HFFc6 (cell line): ENCODE results near the gene KPNB1. TPM values are rescaled to one million over a fixed set of nuclear protein-coding genes. Genes with fewer than 3 reads are reported as not detected.

Source experiments
- DNase-seq: peaks from one replicate; pipeline ENCODE4 v3.0.0-alpha.2; 2018
- H3K27ac Mint-ChIP-seq: 2 replicates; pipeline ENCODE4 v1.8.0; 2020; ENCODE audit warnings: mild to moderate bottlenecking, mixed read lengths
- H3K27me3 Mint-ChIP-seq: 2 replicates; pipeline ENCODE4 v1.8.0; 2021; ENCODE audit warnings: mild to moderate bottlenecking, moderate library complexity, mixed read lengths; ENCODE audit not compliant: insufficient read depth
- H3K36me3 Mint-ChIP-seq: 2 replicates; pipeline ENCODE4 v1.8.0; 2021; ENCODE audit warnings: low read depth, mixed read lengths
- H3K4me1 Mint-ChIP-seq: 2 replicates; pipeline ENCODE4 v1.8.0; 2020; ENCODE audit warnings: low read depth, mixed read lengths
- H3K4me3 Mint-ChIP-seq: 2 replicates; pipeline ENCODE4 v1.8.0; 2020; ENCODE audit warnings: mild to moderate bottlenecking, moderate library complexity, mixed read lengths
- H3K9me3 Mint-ChIP-seq: 2 replicates; pipeline ENCODE4 v1.8.0; 2020; ENCODE audit warnings: mild to moderate bottlenecking, mixed read lengths
- total RNA-seq, 6 experiments: library from RNA; stranded (reverse); fragmentation: NEBNext Ultra II Directional; extraction: Animal tissue kit (Norgen Biotek cat#: 25700); gene quantifications; 2 replicates in 1 of 6; 3 replicates in 5 of 6; pipeline ENCODE4 v1.2.3, GENCODE V29; 2021
- TF ChIP-seq, protein P1 (sequence below): fragments of 200-600 bp; sonication (generic); IDR thresholded peaks from 2 replicates; pipeline ENCODE4 v1.5.0; 2021; ENCODE audit warnings: antibody characterized with exemption, mild to moderate bottlenecking

The KPNB1 gene
- total RNA-seq, 6 experiments from 2014 or later = 439 to 580 (median 549) TPM

DNA sequence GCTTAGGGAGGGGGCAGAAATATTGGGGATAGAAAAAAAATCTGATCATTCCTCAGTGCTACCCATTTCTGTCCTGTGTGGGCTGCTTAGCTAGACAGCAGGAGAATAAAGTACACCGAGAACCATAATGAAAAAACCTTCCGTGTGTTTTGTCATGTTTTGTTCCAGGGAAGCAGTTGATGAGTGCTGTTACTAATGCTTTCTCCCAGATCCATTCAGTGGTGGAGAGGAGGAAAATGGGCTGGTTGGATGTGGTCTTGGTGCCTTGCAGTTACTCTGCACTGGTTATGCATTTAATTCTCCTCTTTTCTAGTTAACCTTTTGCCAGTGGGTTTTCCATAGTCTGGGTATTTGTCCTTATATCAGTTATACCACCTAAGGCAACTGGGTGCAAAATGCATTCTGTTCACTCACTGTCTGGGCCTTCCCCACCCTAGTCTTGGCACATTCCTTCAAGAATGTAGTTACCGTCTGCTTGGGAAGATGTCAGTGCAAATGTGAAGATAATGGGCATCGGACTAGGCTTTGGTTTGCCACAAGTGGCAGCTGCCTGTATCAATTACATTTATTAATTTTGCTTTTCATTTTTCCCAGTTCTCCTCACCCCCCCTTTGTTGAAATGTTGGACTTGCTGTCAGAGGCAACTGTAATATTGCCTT lies 34.9 kb downstream of the KPNB1 start:
- no peak for DNase-seq
- H3K4me1 Mint-ChIP-seq = peaks cover 69% of the 10 kb centered on the region
- peaks cover 9% of the 10 kb centered on the region for H3K27me3 Mint-ChIP-seq
- H3K4me3 Mint-ChIP-seq = no peak overlapping the region
- TF ChIP-seq, protein P1, sequence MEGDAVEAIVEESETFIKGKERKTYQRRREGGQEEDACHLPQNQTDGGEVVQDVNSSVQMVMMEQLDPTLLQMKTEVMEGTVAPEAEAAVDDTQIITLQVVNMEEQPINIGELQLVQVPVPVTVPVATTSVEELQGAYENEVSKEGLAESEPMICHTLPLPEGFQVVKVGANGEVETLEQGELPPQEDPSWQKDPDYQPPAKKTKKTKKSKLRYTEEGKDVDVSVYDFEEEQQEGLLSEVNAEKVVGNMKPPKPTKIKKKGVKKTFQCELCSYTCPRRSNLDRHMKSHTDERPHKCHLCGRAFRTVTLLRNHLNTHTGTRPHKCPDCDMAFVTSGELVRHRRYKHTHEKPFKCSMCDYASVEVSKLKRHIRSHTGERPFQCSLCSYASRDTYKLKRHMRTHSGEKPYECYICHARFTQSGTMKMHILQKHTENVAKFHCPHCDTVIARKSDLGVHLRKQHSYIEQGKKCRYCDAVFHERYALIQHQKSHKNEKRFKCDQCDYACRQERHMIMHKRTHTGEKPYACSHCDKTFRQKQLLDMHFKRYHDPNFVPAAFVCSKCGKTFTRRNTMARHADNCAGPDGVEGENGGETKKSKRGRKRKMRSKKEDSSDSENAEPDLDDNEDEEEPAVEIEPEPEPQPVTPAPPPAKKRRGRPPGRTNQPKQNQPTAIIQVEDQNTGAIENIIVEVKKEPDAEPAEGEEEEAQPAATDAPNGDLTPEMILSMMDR = no peak
- H3K27ac Mint-ChIP-seq = peak overlapping the region; percentile 51
- no peaks in the 10 kb centered on the region for H3K9me3 Mint-ChIP-seq
- H3K36me3 Mint-ChIP-seq = peaks cover 62% of the 10 kb centered on the region

DNA sequence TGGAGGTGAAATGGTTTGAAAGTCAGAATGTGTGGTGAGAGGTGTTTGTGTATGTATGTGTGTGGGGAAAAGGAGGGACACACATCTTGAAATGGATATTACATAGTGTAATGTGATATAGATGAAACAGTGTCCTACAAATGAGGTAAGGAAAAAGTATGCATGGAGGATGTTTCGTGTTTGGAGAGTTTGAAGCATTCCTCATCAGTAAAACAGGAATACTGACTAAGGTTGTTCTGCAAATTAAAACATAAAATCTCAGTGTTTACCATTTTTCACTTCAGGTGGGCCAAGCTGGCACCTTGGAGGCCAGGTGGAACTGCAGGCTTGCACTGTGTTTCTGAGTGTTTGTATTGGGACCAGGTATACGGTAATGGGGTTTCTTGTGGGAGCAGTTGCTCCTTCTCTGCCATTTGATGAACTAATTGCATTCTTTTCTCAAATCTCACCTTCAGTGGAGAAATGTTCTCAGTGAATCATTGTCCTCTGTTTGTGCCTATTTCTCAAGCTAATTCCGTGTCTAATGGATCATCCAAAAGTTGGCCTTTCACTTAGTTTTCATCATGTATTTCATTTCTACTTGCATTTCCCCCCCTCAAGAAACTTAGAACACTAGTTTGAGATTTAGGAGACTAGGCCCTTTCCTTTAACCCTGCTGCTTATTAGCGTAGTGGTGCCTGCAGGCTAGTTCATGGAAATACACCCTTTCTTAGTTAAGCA lies 36.0 kb downstream of the KPNB1 start:
- H3K36me3 Mint-ChIP-seq = peaks cover 52% of the 10 kb centered on the region
- peak overlapping the region; percentile 30 for H3K4me3 Mint-ChIP-seq
- no peaks in the 10 kb centered on the region for H3K9me3 Mint-ChIP-seq
- H3K27ac Mint-ChIP-seq = peak overlapping the region; percentile 89
- no peak for DNase-seq
- H3K27me3 Mint-ChIP-seq = peaks cover 9% of the 10 kb centered on the region
- peaks cover 66% of the 10 kb centered on the region for H3K4me1 Mint-ChIP-seq
- TF ChIP-seq, protein P1 = no peak

DNA sequence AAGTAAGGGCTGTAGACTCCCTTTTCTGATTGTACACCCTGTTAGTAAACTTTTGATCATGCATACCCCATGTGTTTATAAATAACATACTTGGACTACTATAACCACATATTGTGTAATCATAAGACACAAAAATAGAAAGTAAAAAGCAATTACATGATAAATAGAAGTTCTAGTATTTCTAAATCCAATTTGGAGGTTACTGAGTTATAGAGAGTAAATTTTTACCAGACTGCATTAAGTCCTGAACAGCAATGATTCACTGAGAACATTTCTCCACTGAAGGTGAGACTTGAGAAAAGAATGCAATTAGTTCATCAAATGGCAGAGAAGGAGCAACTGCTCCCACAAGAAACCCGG lies 36.5 kb downstream of the KPNB1 start:
- Mint-ChIP-seq H3K36me3 (peaks cover 52% of the 10 kb centered on the region), H3K27ac (peak overlapping the region; percentile 89), H3K27me3 (peaks cover 9% of the 10 kb centered on the region), H3K4me1 (peaks cover 66% of the 10 kb centered on the region), H3K4me3 (peak overlapping the region; percentile 30), H3K9me3 (no peaks in the 10 kb centered on the region)
- peak; percentile 72 for DNase-seq
- TF ChIP-seq, protein P1 = no peak

DNA sequence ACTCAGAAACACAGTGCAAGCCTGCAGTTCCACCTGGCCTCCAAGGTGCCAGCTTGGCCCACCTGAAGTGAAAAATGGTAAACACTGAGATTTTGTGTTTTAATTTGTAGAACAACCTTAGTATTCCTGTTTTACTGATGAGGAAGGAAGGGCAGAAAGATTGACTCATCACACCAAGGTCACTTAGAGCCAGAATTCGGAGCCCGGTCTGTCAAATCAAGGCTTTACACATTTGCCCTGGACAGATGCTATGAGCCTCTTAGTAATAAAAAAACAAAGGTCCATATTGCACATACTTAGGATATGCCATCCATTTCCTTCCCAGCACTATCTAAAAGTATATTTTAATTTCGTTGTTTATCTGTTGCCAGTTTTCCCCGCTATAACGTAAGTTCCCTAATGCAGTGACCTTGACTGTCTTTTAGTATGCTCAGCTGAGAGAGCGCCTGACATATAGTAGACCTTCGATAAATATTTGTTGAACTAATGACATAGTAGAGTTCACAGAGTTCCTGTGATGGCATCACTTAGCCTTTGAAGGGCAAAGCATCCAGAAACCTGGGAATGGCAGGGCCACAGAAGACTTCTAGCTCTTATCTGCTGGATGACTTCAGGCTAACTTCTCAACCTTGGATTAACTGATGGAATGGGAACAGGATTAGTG lies 37.1 kb downstream of the KPNB1 start:
- H3K9me3 Mint-ChIP-seq = no peaks in the 10 kb centered on the region
- DNase-seq = peak; percentile 30
- peaks cover 50% of the 10 kb centered on the region for H3K36me3 Mint-ChIP-seq
- TF ChIP-seq, protein P1 = no peak
- peak overlapping the region; percentile 89 for H3K27ac Mint-ChIP-seq
- H3K27me3 Mint-ChIP-seq = peaks cover 9% of the 10 kb centered on the region
- peaks cover 66% of the 10 kb centered on the region for H3K4me1 Mint-ChIP-seq
- H3K4me3 Mint-ChIP-seq = peak overlapping the region; percentile 30

GRCh38 chr17:47687328-47687690 lies 37.6 kb downstream of the KPNB1 start:
- Mint-ChIP-seq H3K27ac (peak overlapping the region; percentile 89), H3K4me3 (no peak overlapping the region), H3K9me3 (no peaks in the 10 kb centered on the region), H3K36me3 (peaks cover 45% of the 10 kb centered on the region), H3K4me1 (peaks cover 61% of the 10 kb centered on the region), H3K27me3 (peaks cover 9% of the 10 kb centered on the region)
- TF ChIP-seq, protein P1 = no peak
- no peak for DNase-seq
